ENCODE results near the gene RBMS3. TPM values are rescaled to one million over a fixed set of nuclear protein-coding genes. Genes with fewer than 3 reads are reported as not detected.
"Not testable (repeated sequence)": the region's sequence is repeated elsewhere in the genome, so short reads cannot be mapped to it uniquely, and the experiment has no call there.

Gene RBMS3
- total and polyA plus RNA-seq, 2 experiments from 2014 or later: 3.2 to 7.4 TPM

- DNase-seq (ENCODE audit: low spot score) (peak; percentile 27), ATAC-seq (no peak; the same call in 2 of the 3 replicates)
- H3K27ac Mint-ChIP-seq: no peak overlapping the region; the same call in 1 of the 2 replicates
- no peaks in the 10 kb centered on the region for H3K27me3 Mint-ChIP-seq (ENCODE audit: insufficient read depth, low read depth, poor library complexity)
- H3K9me3 Mint-ChIP-seq: no peaks in the 10 kb centered on the region
- Histone ChIP-seq H3K4me1 (ENCODE audit: insufficient read depth) (no peaks in the 10 kb centered on the region), H3K4me3 (no peak overlapping the region), H3K27me3 (ENCODE audit: insufficient read depth) (no peaks in the 10 kb centered on the region), H3F3A (replicated peaks; ENCODE audit: low read depth) (no peaks in the 10 kb centered on the region), H3K79me2 (replicated peaks; ENCODE audit: insufficient read depth) (no peaks in the 10 kb centered on the region), H3K4me2 (no peak overlapping the region), H3K36me3 (ENCODE audit: insufficient read depth) (no peaks in the 10 kb centered on the region), H3K9me2 (ENCODE audit: insufficient read depth) (peaks cover 4% of the 10 kb centered on the region; the same call in 1 of the 2 replicates), H2AFZ (no peak overlapping the region), H3K27ac (ENCODE audit: low read depth) (no peak overlapping the region), H4K20me1 (replicated peaks; ENCODE audit: insufficient read depth) (no peaks in the 10 kb centered on the region)
- 0 out of 3 replicates have a peak, but pooled peaks cover 3% of the 10 kb centered on the region for H3K36me3 Mint-ChIP-seq (ENCODE audit: low read depth)
- TF ChIP-seq ZNF114 (CRISPR knock-in tag; IDR thresholded peaks at IDR 0.05) (no peak), STAT1 (IDR thresholded peaks at IDR 0.05; ENCODE audit: unreplicated experiment) (no peak), EZH2 (IDR thresholded peaks at IDR 0.05; ENCODE audit: low read depth, unreplicated experiment) (no peak), POLR2AphosphoS5 (IDR thresholded peaks at IDR 0.05; ENCODE audit: low read depth) (no peak), JUNB (IDR thresholded peaks at IDR 0.05; ENCODE audit: unreplicated experiment) (no peak), CTCF (conservative IDR thresholded peaks at IDR 0.05; ENCODE audit: low read depth in 2 of 2) (peak; percentile 52 to 68), NANOG (IDR thresholded peaks at IDR 0.05; ENCODE audit: borderline replicate concordance) (no peak), REST (IDR thresholded peaks at IDR 0.05; ENCODE audit: unreplicated experiment) (no peak)
- H3K4me3 Mint-ChIP-seq: no peak overlapping the region
- no peaks in the 10 kb centered on the region for H3K4me1 Mint-ChIP-seq
Measured at GRCh38 chr3:29668728-29669127, 387.9 kb downstream of the RBMS3 start.

GRCh38 chr3:29670476-29670875, 389.6 kb downstream of the RBMS3 start:
- H3K36me3 ChIP-seq (ENCODE audit: insufficient read depth); H3K4me1 ChIP-seq (ENCODE audit: insufficient read depth); H3K9me2 ChIP-seq (ENCODE audit: insufficient read depth); H3K4me2 ChIP-seq; H3F3A ChIP-seq (replicated peaks; ENCODE audit: low read depth); H3K27me3 ChIP-seq (ENCODE audit: insufficient read depth); H3K4me3 ChIP-seq; H3K4me3 Mint-ChIP-seq; DNase-seq (ENCODE audit: low spot score); H3K27me3 Mint-ChIP-seq (ENCODE audit: insufficient read depth, low read depth, poor library complexity); ATAC-seq; H3K27ac ChIP-seq (ENCODE audit: low read depth); H3K4me1 Mint-ChIP-seq; H3K27ac Mint-ChIP-seq; H3K79me2 ChIP-seq (replicated peaks; ENCODE audit: insufficient read depth); H2AFZ ChIP-seq; H4K20me1 ChIP-seq (replicated peaks; ENCODE audit: insufficient read depth): not testable (repeated sequence)
- peaks cover 13% of the 10 kb centered on the region; the same call in 2 of the 3 replicates for H3K36me3 Mint-ChIP-seq (ENCODE audit: low read depth)
- H3K9me3 Mint-ChIP-seq: peaks cover 14% of the 10 kb centered on the region; the same call in 2 of the 3 replicates
